Esophagus mucosa (tissue), 1 donor: Measurements from ENCODE around the gene RBM17. TPM values are rescaled to one million over a fixed set of nuclear protein-coding genes. Genes with fewer than 3 reads are reported as not detected.
"Not testable (repeated sequence)": the region's sequence is repeated elsewhere in the genome, so short reads cannot be mapped to it uniquely, and the experiment has no call there.

ENCODE experiments used
- ATAC-seq: fragments of 200-7000 bp; cut with Tn5 transposase; one replicate; pipeline ENCODE4 v1.9.1; 2020
- total RNA-seq: library from RNA; stranded (reverse); gene quantifications from one replicate; pipeline ENCODE4 v1.2.4, GENCODE V29; 2023
- donor health status: DM: yes; HTN: yes; CAD: no.

Gene RBM17
- total RNA-seq, 1 donor from 2014 or later = 57.5 TPM

GRCh38 chr10:6161921-6162320 is 73.1 kb downstream of the RBM17 start:
- no peak for ATAC-seq

DNA sequence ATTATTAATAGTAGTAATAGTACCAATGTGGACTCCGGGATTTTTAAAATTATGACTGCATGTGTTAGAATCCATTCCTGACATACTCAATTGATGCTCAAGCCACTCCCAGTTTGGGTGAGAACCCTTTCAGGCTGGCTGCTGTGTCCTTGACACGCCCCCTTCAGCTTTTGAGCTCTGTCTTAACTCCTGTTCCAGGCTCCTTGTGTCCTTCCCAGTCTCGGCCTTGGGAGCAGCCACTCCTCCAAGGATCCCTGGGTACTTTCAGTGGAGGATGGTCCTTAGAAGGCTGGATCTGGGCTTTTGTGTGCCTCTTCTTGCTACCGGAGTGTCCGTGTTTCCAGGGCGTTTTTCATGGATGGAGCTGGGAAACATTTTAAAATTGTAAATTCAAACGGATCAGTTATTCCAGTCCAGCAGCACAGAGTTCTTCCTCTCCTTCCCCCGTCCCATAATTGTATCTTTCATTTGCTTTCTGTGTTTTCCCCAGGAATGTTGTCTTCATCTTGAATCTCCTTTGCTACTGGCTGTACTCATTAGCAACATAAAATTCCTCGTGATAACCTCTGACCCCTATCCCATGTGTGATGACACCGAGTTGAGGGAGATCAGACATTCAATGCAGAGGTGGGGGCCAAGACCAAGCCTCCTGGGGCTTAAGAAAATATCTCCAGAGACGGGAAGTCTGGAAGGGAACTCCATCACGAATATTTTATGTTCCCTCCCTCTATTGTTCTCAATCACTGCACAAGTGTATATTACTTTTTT is 73.9 kb downstream of the RBM17 start:
- ATAC-seq = no peak

- peak; percentile 99 for ATAC-seq
Measured at GRCh38 chr10:6163364-6164270, 74.8 kb downstream of the RBM17 start.

GRCh38 chr10:6164271-6165095 is 75.6 kb downstream of the RBM17 start:
- no peak for ATAC-seq

DNA sequence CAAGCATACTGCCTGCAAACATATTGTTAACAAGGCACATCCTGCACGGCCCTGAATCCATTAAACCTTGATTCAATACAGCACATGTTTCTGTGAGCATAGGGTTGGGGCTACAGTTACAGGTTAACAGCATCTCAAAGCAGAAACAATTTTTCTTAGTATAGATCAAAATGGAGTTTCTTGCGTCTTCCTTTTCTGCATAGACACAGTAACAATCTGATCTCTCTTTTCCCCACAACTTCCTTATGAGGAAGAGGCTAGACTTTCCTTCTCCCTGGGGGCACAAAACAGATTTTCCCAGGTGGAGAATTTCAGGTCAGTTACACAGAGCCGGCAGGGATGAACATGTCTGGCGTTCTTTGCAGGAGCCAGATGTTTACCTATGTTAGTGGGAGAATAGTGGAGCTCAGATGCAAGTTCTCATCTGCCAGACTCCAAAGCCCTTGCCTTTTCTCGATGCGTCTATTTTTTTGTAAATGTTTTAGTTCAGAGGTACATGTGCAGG is 76.4 kb downstream of the RBM17 start:
- ATAC-seq = no peak

DNA sequence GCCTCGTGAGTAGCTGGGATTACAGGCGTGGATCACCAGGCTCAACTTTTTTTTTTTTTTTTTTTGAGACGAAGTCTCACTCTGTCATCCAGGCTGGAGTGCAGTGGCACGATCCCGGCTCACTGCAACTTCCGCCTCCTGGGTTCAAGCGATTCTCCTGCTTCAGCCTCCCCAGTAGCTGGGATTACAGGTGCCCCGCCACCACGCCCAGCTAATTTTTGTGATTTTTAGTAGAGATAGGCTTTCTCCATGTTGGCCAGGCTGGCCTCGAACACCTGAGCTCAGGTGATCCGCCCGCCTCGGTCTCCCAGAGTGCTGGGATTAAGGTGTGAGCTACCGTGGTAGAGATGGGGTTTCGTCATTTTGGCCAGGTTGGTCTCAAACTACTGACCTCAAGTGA is 77.1 kb downstream of the RBM17 start:
- not testable (repeated sequence) for ATAC-seq

Other genes starting within 250 kb of the RBM17 start
- gene ANKRD16, start 199.1 kb upstream of the RBM17 start, total RNA-seq = 5.2 TPM
- 35.3 TPM for gene FBH1, start 198.8 kb upstream of the RBM17 start, total RNA-seq
- gene IL15RA, start 111.5 kb upstream of the RBM17 start, total RNA-seq = 5.2 TPM
- gene IL2RA, start 26.7 kb upstream of the RBM17 start, total RNA-seq = 1.4 TPM
- 48.2 TPM for gene PFKFB3, start 113.9 kb downstream of the RBM17 start, total RNA-seq